Epithelial cell of proximal tubule (primary cell): Measurements from ENCODE around the gene DGKI. TPM values are rescaled to one million over a fixed set of nuclear protein-coding genes. Genes with fewer than 3 reads are reported as not detected.
A peak's percentile ranks its signal among the peaks of the same experiment; 100 is the strongest.

Source experiments
- DNase-seq: peaks from one replicate; pipeline ENCODE4 v3.0.0-alpha.2; 2011; ENCODE audit warnings: low read depth
- H3K4me3 ChIP-seq: 2 replicates; pipeline ENCODE4 v1.5.1; 2011; ENCODE audit warnings: low read depth, mild to moderate bottlenecking, low read length
- CTCF ChIP-seq: conservative IDR thresholded peaks from 2 replicates; pipeline ENCODE4 v1.5.1; 2012; ENCODE audit warnings: low read depth, mild to moderate bottlenecking, low read length
- total RNA-seq: library from RNA; depleted of rRNA; stranded (reverse); fragments of >200 nt; gene quantifications from 2 replicates; pipeline ENCODE4 v1.2.3, GENCODE V29; 2015

Gene DGKI
- total RNA-seq, 1 donor from 2014 or later, result 0.69 TPM

GRCh38 chr7:137886746-137887145 lies 40.0 kb upstream of the DGKI start:
- no peak for DNase-seq
- no peak overlapping the region for H3K4me3 ChIP-seq
- TF ChIP-seq CTCF, result no peak

DNA sequence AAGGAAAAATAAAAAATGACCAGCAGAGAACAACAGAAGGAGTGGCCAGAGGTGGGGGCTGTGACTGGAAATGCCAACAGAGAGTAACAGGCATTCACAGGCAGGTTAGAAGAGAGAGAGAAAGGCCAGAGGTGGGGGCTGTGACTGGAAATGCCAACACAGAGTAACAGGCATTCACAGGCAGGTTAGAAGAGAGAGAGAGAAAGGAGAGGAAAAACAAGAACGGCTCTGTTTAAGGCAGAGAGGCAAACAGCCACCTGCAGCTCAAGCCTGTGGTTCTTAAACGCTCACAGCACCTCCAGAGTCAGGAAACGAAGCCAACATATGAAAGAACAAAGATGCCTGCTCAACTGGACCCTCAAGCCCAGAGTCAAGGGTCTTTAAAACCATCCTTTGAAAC lies 39.5 kb upstream of the DGKI start:
- DNase-seq, result no peak
- H3K4me3 ChIP-seq, result no peak overlapping the region
- no peak for TF ChIP-seq CTCF

DNA sequence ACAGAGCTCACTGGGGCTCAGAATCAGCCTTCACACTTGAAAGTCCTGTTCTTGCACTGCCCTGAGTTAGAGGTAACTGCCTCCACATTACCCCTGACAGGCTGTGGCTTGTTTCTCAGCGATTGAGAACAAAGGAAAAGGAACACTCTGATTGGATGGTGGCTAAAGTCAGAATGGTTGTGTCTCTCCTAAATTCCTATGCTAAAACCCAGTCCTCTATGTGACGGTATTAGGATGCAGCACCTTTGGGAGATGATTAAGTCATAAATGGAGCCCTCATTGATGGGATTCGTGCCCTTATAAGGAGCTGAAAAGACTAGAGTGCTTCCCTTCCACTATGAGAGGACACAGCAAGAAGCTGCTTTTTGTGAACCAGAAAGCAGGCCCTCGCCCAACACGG lies 38.9 kb upstream of the DGKI start:
- DNase-seq, result no peak
- H3K4me3 ChIP-seq, result no peak overlapping the region
- TF ChIP-seq CTCF, result no peak

GRCh38 chr7:137882806-137883205 lies 36.0 kb upstream of the DGKI start:
- DNase-seq, result no peak
- TF ChIP-seq CTCF, result no peak
- H3K4me3 ChIP-seq, result no peak overlapping the region

GRCh38 chr7:137882261-137882668 lies 35.5 kb upstream of the DGKI start:
- TF ChIP-seq CTCF, result no peak
- H3K4me3 ChIP-seq, result no peak overlapping the region
- peak; percentile 91 for DNase-seq

DNA sequence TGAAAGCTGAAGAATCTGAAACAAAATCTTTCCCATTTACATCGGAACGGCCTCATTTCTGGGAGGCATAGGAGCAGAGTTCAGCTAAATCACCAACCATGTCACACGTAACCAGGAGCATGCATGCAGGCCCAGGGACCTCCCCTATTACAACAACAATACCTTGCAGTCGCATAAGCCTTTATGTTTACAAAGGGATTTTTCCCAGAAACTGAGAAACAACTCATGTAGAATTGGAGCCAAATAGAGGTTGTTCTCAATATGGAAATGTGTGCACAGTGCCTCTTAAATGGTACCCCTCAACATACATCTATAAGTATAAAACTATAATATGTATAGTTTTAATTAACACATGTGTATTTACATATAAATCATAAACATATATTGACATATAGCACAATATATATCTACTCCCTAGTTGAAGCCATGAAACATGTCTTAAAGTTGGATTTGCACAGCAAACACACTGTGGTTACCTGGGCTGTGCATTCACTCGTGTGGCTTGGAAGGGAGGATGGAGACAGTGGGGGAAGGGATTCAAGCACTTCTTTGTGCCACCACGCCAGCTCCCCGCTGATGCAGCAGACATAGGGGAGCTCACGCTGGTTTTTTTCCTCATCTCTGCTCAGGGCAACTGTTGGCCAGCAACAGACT lies 35.0 kb upstream of the DGKI start:
- no peak overlapping the region for H3K4me3 ChIP-seq
- TF ChIP-seq CTCF, result no peak
- no peak for DNase-seq

- no peak overlapping the region for H3K4me3 ChIP-seq
- TF ChIP-seq CTCF, result no peak
- DNase-seq, result no peak
Observed at GRCh38 chr7:137880432-137880831, 33.7 kb upstream of the DGKI start.
